ENCODE results near the gene WFIKKN1. TPM values are rescaled to one million over a fixed set of nuclear protein-coding genes. Genes with fewer than 3 reads are reported as not detected.

Gene WFIKKN1
- total and polyA plus RNA-seq, 2 of the 13 experiments (the other 11 are each of a cell fraction or from before 2014, with no cell fraction given), result 1.7 to 4.9 TPM

GRCh38 chr16:671353-672131 lies 40.8 kb downstream of the WFIKKN1 start:
- TF ChIP-seq ZBTB33 (CRISPR knock-in tag; IDR thresholded peaks at IDR 0.05) (peak; percentile 22; the same call in 1 of the 2 replicates), PRDM10 (CRISPR knock-in tag; IDR thresholded peaks at IDR 0.05; ENCODE audit: low read depth) (no peak), AGO1 (IDR thresholded peaks at IDR 0.05; ENCODE audit: low read depth, low read length, poor library complexity, severe bottlenecking) (peak; percentile 82), RBFOX2 (IDR thresholded peaks at IDR 0.05; ENCODE audit: low read depth, low read length) (peak; percentile 39), RFX5 (IDR thresholded peaks at IDR 0.05; ENCODE audit: low read depth, low read length) (no peak), ZNF343 (CRISPR knock-in tag; IDR thresholded peaks at IDR 0.05) (no peak)
- no peaks in the 10 kb centered on the region for H3K9me3 ChIP-seq (ENCODE audit: low read length)
- H3K4me2 ChIP-seq (ENCODE audit: low read depth, low read length), result no peak overlapping the region
- H3K4me1 ChIP-seq (ENCODE audit: insufficient read depth, low read length), result peaks cover 36% of the 10 kb centered on the region
- no peak for FAIRE-seq
- H3K36me3 ChIP-seq (replicated peaks in 1 of 2; ENCODE audit: control insufficient read depth in 1 of 2, insufficient read depth in 2 of 2, low read length in 2 of 2), result peaks cover 22 to 42% of the 10 kb centered on the region in 2 experiments; a peak in 4 of 5 replicates
- ATAC-seq, result no peak
- no TSS peak for BruUV-seq (replicated peaks)
- no peak overlapping the region for H2AFZ ChIP-seq (ENCODE audit: low read length)
- DNase-seq (ENCODE audit: low spot score), result no peak
- H3K4me3 ChIP-seq (replicated peaks in 1 of 3; ENCODE audit: insufficient read depth in 1 of 3, low read depth in 2 of 3, low read length in 3 of 3), result no peak overlapping the region
- H3K27me3 ChIP-seq (ENCODE audit: control insufficient read depth in 1 of 2, insufficient read depth in 2 of 2, low read length in 2 of 2), result no peaks in the 10 kb centered on the region
- H3K27ac ChIP-seq (ENCODE audit: extremely low read length, insufficient read depth, low read length), result no peak overlapping the region
- intact Hi-C loops (cut with micrococcal nuclease; ENCODE audit: unreplicated experiment) (no loop called here), in situ Hi-C loops (cut with HindIII; ENCODE audit: extremely low pct_ligation_motif_present, low pct_unique_long_range_greater_than_20kb) (no loop called here)
- no peak overlapping the region for H3K9ac ChIP-seq (ENCODE audit: insufficient read depth, low read depth, low read length)
- peaks cover 17% of the 10 kb centered on the region for H3K79me2 ChIP-seq (ENCODE audit: insufficient read depth, low read length)
- ChIA-PET POLR2A (interaction anchor here (0.6 to 0.9 kb wide), 2 partner anchors 24 to 35 kb away, joined by 3 read pairs; partner anchors contain the start of gene METTL26), CTCF (ENCODE audit: low intra/inter-chr PET ratio, low total read pairs) (no interaction called here)
- 95% methylated on average over 24 of the region's 40 CpGs for WGBS (ENCODE audit: low lambda C conversion rate)
- no peaks in the 10 kb centered on the region for H4K20me1 ChIP-seq (ENCODE audit: insufficient read depth, low read length)
